AG04450 (cell line): ENCODE data around the gene MTA1. TPM values are rescaled to one million over a fixed set of nuclear protein-coding genes. Genes with fewer than 3 reads are reported as not detected.

Source experiments
- CTCF ChIA-PET: fragments of 300-600, 350-600 bp; formaldehyde crosslinking; extraction: SDS; loops from one replicate; lab custom pipeline; 2022; ENCODE audit warnings: antibody characterized with exemption, inconsistent platforms; lab: Charles Lee
- POLR2A ChIA-PET: fragments of 350-600 bp; formaldehyde crosslinking; extraction: SDS; loops from one replicate; lab custom pipeline; 2021; ENCODE audit warnings: antibody characterized with exemption, inconsistent platforms; lab: Yijun Ruan, JAX
- DNase-seq: peaks from one replicate; pipeline ENCODE4 v3.0.0-alpha.2; 2011; ENCODE audit warnings: low read depth, low spot score
- H3K27ac ChIP-seq: one replicate; pipeline ENCODE4 v1.5.1; 2012; ENCODE audit warnings: low read depth, low read length, control low read depth
- H3K27me3 ChIP-seq: one replicate; pipeline ENCODE4 v1.6.0; 2012; ENCODE audit warnings: low read length; ENCODE audit not compliant: control insufficient read depth, insufficient read depth
- H3K4me3 ChIP-seq: 2 replicates; pipeline ENCODE4 v1.5.1; 2011; ENCODE audit warnings: mild to moderate bottlenecking, low read depth, low read length, control low read depth
- H3K9me3 ChIP-seq: 2 replicates; pipeline ENCODE4 v1.5.1; 2012; ENCODE audit warnings: low read length; ENCODE audit not compliant: control insufficient read depth, insufficient read depth
- polyA plus RNA-seq: library from polyadenylated mRNA; depleted of rRNA; stranded (reverse); fragments of >200 nt; gene quantifications from 2 replicates; pipeline ENCODE4 v1.2.3, GENCODE V29; 2011
- TF ChIP-seq, protein P1 (sequence below): IDR thresholded peaks from 2 replicates; pipeline ENCODE4 v1.5.1; 2011; ENCODE audit warnings: low read depth, low read length, control low read depth, inconsistent platforms

MTA1 gene
- polyA plus RNA-seq, 1 experiment, result 36.0 TPM

DNA sequence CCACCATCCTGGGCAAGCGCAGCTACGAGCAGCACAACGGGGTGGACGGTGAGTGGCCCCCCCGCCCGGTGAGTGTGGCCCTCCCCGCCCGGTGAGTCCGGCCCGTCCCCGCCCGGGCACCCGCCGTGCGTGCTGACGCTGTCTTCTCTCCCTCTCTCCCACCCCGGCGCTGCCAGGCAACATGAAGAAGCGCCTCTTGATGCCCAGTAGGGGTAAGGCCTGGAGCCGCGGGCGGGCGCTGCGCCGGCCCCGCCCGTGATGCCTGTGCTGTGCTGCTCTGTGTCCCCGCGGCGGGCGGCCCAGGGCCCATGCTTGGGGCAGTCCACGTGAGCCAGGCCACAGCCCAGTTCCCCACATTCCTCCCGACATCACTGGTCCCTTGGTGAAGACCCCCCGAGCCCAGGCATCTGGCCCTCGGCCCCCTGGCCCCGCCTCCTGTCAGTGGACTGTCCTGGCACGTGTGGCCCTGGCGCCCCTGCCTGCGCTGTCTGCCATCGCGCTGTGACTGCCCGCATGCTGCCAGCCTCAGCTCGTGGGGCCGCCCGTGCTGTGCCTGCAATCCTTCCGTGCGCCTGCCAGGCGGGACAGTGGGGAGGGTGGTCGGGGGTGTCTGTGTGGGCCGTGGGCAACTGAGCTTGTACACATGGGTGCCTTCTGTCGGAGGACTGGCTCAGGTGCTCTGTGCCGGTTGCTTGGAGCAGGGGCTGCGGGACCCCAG lies 47.1 kb downstream of the MTA1 start:
- Histone ChIP-seq H3K4me3 (no peak overlapping the region), H3K27me3 (no peaks in the 10 kb centered on the region), H3K27ac (no peak overlapping the region), H3K9me3 (no peaks in the 10 kb centered on the region; the same call in 1 of the 2 replicates)
- no peak for DNase-seq
- CTCF ChIA-PET, result interaction anchor here (7.4 kb wide), 1 partner anchor 15 kb away, joined by 37 read pairs; no protein-coding TSS in a partner anchor
- POLR2A ChIA-PET, result no interaction called here
- TF ChIP-seq, protein P1, sequence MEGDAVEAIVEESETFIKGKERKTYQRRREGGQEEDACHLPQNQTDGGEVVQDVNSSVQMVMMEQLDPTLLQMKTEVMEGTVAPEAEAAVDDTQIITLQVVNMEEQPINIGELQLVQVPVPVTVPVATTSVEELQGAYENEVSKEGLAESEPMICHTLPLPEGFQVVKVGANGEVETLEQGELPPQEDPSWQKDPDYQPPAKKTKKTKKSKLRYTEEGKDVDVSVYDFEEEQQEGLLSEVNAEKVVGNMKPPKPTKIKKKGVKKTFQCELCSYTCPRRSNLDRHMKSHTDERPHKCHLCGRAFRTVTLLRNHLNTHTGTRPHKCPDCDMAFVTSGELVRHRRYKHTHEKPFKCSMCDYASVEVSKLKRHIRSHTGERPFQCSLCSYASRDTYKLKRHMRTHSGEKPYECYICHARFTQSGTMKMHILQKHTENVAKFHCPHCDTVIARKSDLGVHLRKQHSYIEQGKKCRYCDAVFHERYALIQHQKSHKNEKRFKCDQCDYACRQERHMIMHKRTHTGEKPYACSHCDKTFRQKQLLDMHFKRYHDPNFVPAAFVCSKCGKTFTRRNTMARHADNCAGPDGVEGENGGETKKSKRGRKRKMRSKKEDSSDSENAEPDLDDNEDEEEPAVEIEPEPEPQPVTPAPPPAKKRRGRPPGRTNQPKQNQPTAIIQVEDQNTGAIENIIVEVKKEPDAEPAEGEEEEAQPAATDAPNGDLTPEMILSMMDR, result no peak

DNA sequence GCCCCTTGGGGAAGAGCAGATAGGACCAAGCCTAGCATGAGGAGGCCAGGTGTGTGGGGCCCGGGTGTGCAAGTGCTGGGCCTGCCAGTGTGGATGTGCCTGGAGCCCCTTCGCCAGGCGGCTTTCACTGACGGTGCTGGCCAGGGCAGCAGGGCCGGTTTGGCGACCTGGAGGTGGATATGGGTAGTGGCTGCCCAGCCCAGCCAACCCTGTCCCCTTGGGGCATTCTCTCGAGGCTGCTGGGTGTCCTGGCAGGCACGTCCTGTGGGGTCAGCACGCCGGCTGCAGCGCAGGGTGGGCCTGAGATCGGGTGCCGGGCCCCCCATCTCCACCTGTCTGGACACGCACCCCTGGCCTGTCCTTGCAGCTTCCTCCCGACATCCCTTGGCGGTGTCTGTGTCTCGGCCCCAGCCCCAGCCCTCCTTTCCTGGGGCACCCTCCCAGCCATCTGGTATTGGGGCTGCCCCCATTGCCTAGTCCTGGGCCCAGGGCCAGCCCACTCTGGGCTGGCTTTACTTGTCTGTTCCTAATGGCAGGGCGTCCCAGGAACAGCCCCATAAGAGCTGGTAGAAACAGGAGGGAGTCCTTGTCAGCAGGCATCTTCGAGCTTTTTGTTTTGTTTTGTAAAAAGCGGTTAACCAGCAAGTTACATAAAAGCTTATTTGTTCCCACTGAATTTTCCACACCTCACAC lies 47.8 kb downstream of the MTA1 start:
- CTCF ChIA-PET, result interaction anchor here (7.4 kb wide), 1 partner anchor 14 kb away, joined by 37 read pairs; no protein-coding TSS in a partner anchor
- TF ChIP-seq, protein P1, result no peak
- H3K4me3 ChIP-seq, result no peak overlapping the region
- H3K27ac ChIP-seq, result no peak overlapping the region
- H3K9me3 ChIP-seq, result no peaks in the 10 kb centered on the region; the same call in 1 of the 2 replicates
- H3K27me3 ChIP-seq, result no peaks in the 10 kb centered on the region
- POLR2A ChIA-PET, result interaction anchor here (0.6 kb wide), 1 partner anchor 33 kb away, joined by 3 read pairs; no protein-coding TSS in a partner anchor
- DNase-seq, result no peak

DNA sequence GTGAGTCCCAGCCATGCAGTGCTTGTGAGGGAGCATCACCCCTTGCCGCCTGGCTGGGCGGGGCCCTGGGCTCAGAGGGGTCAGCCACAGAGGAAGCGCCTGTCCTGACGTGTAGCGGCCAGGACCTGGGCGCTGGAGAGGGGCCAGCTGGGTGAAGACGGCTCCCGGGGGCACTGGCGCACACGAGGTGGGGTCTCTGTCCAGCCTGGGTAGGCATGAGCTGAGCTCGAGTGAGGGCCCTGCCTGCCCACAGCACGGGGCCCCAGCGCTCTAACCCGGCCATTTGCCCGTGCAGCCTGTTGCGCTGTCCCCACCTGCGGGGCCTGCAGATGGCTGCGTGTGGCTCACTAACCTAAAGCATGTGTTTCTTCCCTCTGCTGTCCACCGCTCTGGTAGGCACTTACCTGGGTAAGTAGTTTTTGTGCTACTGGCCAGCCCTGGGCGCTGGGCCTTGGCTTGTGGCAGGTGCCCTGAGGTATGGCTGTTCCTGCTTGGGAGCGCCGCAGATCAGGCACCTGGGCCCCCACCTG lies 48.4 kb downstream of the MTA1 start:
- POLR2A ChIA-PET, result interaction anchor here (0.6 to 1.4 kb wide), 2 partner anchors 13 to 32 kb away, joined by 3 read pairs; no protein-coding TSS in a partner anchor
- H3K9me3 ChIP-seq, result no peaks in the 10 kb centered on the region; the same call in 1 of the 2 replicates
- no peak overlapping the region for H3K4me3 ChIP-seq
- no peak for DNase-seq
- TF ChIP-seq, protein P1, result no peak
- no peak overlapping the region for H3K27ac ChIP-seq
- no peaks in the 10 kb centered on the region for H3K27me3 ChIP-seq
- CTCF ChIA-PET, result interaction anchor here (7.4 kb wide), 1 partner anchor 13 kb away, joined by 37 read pairs; no protein-coding TSS in a partner anchor

DNA sequence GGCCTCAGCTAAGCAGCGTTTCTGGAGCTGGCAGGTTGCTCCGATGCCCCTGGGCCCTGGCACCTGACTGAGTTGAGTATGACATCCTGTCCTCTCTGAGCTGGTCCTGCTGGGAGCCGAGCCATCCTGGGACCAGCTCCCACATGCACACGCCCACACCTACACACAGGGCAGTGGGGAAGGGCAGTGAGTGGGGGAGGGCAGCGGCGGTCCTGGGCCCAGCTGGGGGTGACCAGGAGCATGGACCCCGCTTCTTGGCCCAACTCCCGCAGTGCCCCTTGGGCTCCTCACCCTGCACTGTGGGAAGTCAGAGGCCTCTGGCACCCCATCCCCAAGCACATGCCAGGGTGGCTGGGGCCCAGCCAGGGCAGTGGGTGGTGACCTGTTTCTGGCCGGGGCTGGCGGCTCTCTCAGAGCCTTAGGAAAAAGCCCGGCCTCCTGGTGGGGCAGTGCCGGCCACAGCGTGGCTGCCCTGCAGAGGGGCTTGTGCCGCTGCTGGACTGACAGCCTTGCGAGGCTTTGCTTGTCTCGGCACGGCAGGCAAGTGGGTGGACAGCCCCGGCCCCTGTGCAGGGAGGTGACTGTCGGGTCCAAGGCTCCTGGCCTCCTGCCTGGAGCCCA lies 49.1 kb downstream of the MTA1 start:
- CTCF ChIA-PET, result interaction anchor here (1.3 to 7.4 kb wide), 2 partner anchors 13 to 21 kb away, joined by 3 to 37 read pairs; no protein-coding TSS in a partner anchor
- DNase-seq, result no peak
- TF ChIP-seq, protein P1, result no peak

More for the DNA sequence above, 49.1 kb downstream of the MTA1 start:
- Histone ChIP-seq H3K27me3 (no peaks in the 10 kb centered on the region), H3K27ac (no peak overlapping the region), H3K4me3 (no peak overlapping the region), H3K9me3 (no peaks in the 10 kb centered on the region; the same call in 1 of the 2 replicates)
- POLR2A ChIA-PET, result interaction anchor here (1.4 kb wide), 1 partner anchor 12 kb away, joined by 3 read pairs; no protein-coding TSS in a partner anchor
